HG03045 (cell line): Measurements from ENCODE around the gene CYP26B1.

ENCODE experiments used
- ATAC-seq: cut with Tn5 transposase; IDR thresholded peaks from one replicate; pipeline ENCODE4 v1.9.1; 2021; ENCODE audit warnings: mild to moderate bottlenecking, moderate library complexity; ENCODE audit not compliant: unreplicated experiment

The CYP26B1 gene

GRCh38 chr2:72142570-72143440 lies 4.9 kb downstream of the CYP26B1 start:
- ATAC-seq = no peak

- no peak for ATAC-seq
Observed at GRCh38 chr2:72141881-72142451, 5.7 kb downstream of the CYP26B1 start.

GRCh38 chr2:72141032-72141645 lies 6.5 kb downstream of the CYP26B1 start:
- ATAC-seq = no peak

DNA sequence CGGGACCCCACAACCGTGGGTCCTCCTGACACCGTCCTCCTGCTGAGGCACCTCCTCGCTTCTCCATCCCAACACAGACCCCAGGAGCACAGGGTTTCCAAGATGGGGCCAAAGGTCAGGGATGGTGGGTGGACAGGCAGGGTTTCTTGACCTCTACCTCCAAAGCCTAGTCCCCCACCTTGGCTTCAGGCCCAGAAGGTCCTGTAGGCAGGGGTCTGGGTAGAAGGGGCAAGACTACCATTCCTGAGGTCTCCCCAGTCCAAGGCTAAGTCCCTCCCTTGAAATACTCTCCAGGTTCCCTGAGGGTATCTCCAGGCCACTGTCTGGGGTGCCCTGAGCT lies 7.1 kb downstream of the CYP26B1 start:
- no peak for ATAC-seq

DNA sequence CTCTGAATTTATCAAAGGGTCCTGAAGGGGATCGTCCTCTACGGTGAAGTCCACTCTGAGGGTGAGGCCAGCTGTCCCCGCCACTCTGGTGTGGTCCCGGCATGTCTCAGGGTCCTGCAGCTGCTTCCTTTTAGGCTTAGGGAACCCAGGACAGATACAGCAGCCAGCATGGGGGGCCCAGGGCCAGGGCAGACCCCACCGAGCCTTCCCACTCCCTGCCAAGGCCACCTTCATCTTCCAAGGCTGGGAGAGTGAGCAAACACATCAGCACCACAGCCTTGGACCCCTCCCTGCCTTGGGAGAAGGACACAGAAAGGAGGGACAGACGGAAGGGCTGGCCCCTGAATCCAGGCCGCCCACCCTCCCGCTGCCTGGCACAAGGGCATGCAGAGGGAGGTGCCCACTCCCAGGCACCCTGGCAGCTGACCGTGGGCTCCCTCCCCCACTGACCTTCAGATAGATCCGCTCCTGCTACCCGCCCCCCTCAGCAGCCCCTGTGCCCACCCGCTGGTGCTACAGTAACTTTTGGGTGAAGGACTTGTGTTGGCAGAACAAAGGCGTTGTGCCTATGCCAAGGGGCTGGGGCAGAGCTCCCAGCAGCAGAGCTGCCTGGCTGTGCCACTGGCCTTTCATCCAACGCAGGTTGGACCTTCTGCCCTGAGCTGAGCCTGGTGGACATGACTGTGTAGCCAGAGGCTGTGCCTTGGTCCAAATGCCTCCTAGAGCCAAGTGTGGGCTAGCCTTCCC lies 7.6 kb downstream of the CYP26B1 start:
- ATAC-seq = no peak

DNA sequence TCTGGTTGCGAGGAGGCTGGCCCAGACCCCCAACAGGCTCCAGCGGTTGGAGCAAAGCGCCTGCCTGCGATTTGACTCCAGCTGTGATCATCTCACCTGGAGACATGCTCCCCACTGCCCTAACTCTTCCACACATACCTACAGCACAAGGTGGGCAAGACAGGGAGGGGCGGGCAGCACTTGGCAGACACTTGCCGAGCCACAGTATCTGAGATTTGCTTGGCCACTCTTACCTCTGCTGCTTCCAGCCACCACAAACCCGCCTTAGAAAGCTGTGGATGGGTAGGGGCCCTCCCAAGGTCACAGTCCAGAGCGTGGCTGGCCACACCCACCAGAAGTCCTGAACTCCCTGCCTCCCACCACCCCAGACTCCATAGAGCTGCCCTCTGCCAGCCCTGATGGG lies 8.2 kb downstream of the CYP26B1 start:
- ATAC-seq = no peak

- ATAC-seq = no peak
Observed at GRCh38 chr2:72138921-72139381, 8.7 kb downstream of the CYP26B1 start.

DNA sequence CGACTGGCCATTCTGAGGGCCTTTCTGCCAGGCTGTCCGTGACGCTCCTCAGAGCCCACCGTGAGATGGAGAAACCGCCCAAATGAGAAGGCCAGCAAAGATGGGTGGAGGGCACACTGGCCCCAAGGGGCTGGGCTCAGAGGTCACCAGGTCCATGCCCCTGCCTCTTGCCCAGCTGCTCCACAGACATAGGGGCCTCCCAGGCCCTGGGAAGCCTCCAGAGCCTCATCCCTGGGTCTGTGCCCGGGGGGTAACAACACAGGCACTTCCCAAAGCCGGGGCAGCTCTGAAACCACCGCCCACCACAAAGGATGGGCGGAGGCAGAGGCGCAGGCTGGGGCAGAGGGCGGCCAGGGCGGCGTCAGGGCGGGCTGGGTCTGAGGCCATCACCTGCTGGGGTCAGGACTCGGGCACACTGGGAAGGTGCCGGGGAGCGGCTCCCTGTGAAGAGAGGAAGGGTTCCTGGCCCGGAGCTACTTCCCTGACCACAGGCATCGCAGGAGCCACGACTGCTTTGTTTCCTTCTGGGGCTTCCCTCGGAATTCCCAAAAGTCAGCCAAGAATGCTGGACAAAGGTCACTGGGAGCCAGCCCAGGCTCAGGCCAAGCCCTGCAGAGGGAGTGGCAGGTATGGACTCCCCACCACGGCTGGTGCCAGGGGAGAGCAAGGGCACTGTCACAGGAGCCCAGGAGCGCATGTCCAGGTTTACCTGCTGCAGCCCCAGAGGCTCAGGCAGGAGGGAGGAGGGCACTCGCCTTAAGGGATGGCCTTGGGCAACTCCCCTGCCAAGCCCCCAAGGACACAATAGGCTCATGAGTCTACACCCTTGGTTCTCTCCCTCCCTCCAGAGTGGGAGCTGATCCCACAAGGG lies 9.4 kb downstream of the CYP26B1 start:
- no peak for ATAC-seq

GRCh38 chr2:72137498-72138010 lies 10.1 kb downstream of the CYP26B1 start:
- ATAC-seq = peak; percentile 81

- ATAC-seq = no peak
Observed at GRCh38 chr2:72136933-72137497, 10.6 kb downstream of the CYP26B1 start.

DNA sequence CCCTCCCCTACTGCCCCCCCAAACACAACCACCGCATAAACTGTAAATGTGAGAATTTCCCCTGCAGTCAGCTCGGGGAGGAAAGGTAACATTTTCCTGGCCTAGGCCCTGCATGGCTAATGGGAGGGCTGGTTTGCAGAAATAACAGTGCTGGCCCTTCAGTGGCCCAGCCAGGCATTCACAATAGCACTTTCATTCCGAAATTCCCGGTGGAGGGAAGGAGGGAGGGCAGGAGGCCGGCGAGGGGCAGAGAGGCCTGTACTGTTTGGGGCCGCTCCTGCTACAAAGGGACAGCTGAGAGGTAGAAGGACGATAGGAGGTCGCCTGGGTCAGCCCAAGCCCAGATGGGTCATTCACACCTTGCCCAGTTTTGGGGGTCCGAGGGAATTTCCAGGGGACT lies 11.3 kb downstream of the CYP26B1 start:
- ATAC-seq = no peak

- ATAC-seq = no peak
Observed at GRCh38 chr2:72135921-72136320, 11.7 kb downstream of the CYP26B1 start.

- ATAC-seq = no peak
Observed at GRCh38 chr2:72134997-72135800, 12.5 kb downstream of the CYP26B1 start.

- no peak for ATAC-seq
Observed at GRCh38 chr2:72134408-72134996, 13.2 kb downstream of the CYP26B1 start.

DNA sequence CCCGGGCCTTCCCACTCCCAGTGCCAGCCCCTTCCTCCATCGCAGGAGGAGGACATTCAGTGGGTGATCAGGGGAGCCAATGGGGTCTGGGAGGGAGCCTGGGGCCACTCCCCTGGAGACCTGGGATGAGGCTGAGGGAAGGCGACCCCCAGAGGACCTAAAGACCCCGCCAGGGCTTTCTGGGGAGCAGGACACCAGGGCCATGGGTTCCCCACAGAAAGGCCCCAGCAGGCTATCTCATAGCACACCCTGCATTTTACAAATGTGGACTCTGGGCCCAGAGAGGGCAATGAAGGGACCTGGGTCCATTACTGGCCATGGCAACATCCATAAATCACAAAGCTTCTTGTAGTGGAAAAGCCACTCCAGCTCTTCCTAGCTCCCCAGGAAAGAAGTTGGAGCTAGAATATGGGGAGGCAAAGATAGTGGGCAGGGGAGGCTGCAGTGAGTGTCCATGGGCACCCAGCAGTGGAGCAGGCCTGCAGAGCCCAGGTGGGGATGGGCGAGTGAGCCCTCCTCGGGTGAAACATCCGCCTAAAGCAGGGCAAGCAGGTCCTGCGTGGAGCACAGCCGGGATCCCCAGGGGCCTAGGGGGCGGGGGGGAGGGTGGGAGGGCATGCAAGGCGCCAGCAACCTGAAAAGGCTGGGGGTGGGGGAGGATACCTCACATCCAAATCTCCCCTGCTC lies 13.8 kb downstream of the CYP26B1 start:
- no peak for ATAC-seq

- no peak for ATAC-seq
Observed at GRCh38 chr2:72132981-72133720, 14.5 kb downstream of the CYP26B1 start.
